WTC11 (cell line): Measurements from ENCODE around the gene ZSWIM9. TPM values are rescaled to one million over a fixed set of nuclear protein-coding genes. Genes with fewer than 3 reads are reported as not detected.

Source experiments
- ATAC-seq: fragments of 200-7000 bp; cut with Tn5 transposase; 2 replicates; pipeline ENCODE4 v1.10.0; 2021; ENCODE audit warnings: mild to moderate bottlenecking, moderate library complexity
- CTCF ChIA-PET: fragments of 300-600 bp; sonication (Branson Sonifier 250); formaldehyde crosslinking; loops from one replicate; lab custom pipeline; 2021; ENCODE audit warnings: antibody characterized with exemption; lab: Charles Lee
- POLR2A ChIA-PET: fragments of 350-600 bp; sonication (Branson Sonifier 250); formaldehyde crosslinking; loops from one replicate; lab custom pipeline; 2021; ENCODE audit warnings: antibody characterized with exemption; lab: Charles Lee
- DNase-seq: peaks from one replicate; pipeline ENCODE4 v3.0.0; 2021; ENCODE audit warnings: low spot score
- H3K27ac Mint-ChIP-seq: 2 replicates; pipeline ENCODE4 v1.8.0; 2021; ENCODE audit warnings: mixed read lengths
- H3K27me3 Mint-ChIP-seq: 2 replicates; pipeline ENCODE4 v1.8.0; 2021; ENCODE audit warnings: low read depth, mild to moderate bottlenecking, moderate library complexity, mixed read lengths
- H3K36me3 Mint-ChIP-seq: 2 replicates; pipeline ENCODE4 v1.8.0; 2021; ENCODE audit warnings: mixed read lengths
- H3K4me1 Mint-ChIP-seq: 2 replicates; pipeline ENCODE4 v1.8.0; 2022; ENCODE audit warnings: mixed read lengths
- H3K4me3 Mint-ChIP-seq: 2 replicates; pipeline ENCODE4 v1.8.0; 2021; ENCODE audit warnings: mild to moderate bottlenecking, moderate library complexity, mixed read lengths
- H3K9me3 Mint-ChIP-seq: 2 replicates; pipeline ENCODE4 v1.8.0; 2021; ENCODE audit warnings: mixed read lengths
- CBFB ChIP-seq: sonication (generic); formaldehyde crosslinking; IDR thresholded peaks from 2 replicates; pipeline ENCODE4 v1.8.1; 2022; ENCODE audit warnings: mild to moderate bottlenecking, low read depth, missing genetic modification reagents
- CREB1 ChIP-seq: sonication (generic); formaldehyde crosslinking; IDR thresholded peaks from 2 replicates; pipeline ENCODE4 v1.8.0; 2023; ENCODE audit warnings: mild to moderate bottlenecking, missing genetic modification reagents
- KAT7 ChIP-seq: sonication (generic); formaldehyde crosslinking; IDR thresholded peaks from 2 replicates; pipeline ENCODE4 v1.8.1; 2023; ENCODE audit warnings: missing genetic modification reagents, mild to moderate bottlenecking, borderline replicate concordance
- MXD4 ChIP-seq: fragments of 250-450 bp; sonication (Bioruptor Pico); IDR thresholded peaks from 2 replicates; pipeline ENCODE4 v1.8.0; 2021; ENCODE audit warnings: mild to moderate bottlenecking, moderate library complexity, borderline replicate concordance
- TEAD1 ChIP-seq: sonication (generic); formaldehyde crosslinking; IDR thresholded peaks from 2 replicates; pipeline ENCODE4 v1.8.0; 2022; ENCODE audit warnings: mild to moderate bottlenecking, missing genetic modification reagents
- ZNF121 ChIP-seq: sonication (generic); formaldehyde crosslinking; IDR thresholded peaks from 2 replicates; pipeline ENCODE4 v1.8.0; 2023; ENCODE audit warnings: missing genetic modification reagents
- total RNA-seq: library from RNA; stranded (reverse); gene quantifications from 3 replicates; pipeline ENCODE4 v1.2.3, GENCODE V29; 2021
- TF ChIP-seq, protein P1 (sequence below): fragments of 250-450 bp; sonication (Bioruptor Pico); IDR thresholded peaks from 2 replicates; pipeline ENCODE4 v1.8.0; 2021; ENCODE audit warnings: mild to moderate bottlenecking
- TF ChIP-seq, protein P2 (sequence below): sonication (generic); formaldehyde crosslinking; conservative IDR thresholded peaks from 2 replicates; pipeline ENCODE4 v1.8.1; 2022; ENCODE audit warnings: mild to moderate bottlenecking, missing genetic modification reagents
- TF ChIP-seq, protein P3 (sequence below): sonication (generic); formaldehyde crosslinking; IDR thresholded peaks from 2 replicates; pipeline ENCODE4 v1.8.0; 2022; ENCODE audit warnings: mild to moderate bottlenecking, missing genetic modification reagents
- TF ChIP-seq, protein P4 (sequence below): fragments of 250-450 bp; sonication (Bioruptor Pico); conservative IDR thresholded peaks from 2 replicates; pipeline ENCODE4 v1.9.0; 2021; ENCODE audit warnings: mild to moderate bottlenecking
- TF ChIP-seq, protein P5 (sequence below): sonication (generic); formaldehyde crosslinking; IDR thresholded peaks from 2 replicates; pipeline ENCODE4 v1.8.1; 2023; ENCODE audit warnings: mild to moderate bottlenecking, missing genetic modification reagents, borderline replicate concordance
- TF ChIP-seq, protein P6 (sequence below): sonication (generic); formaldehyde crosslinking; IDR thresholded peaks from 2 replicates; pipeline ENCODE4 v1.8.0; 2023; ENCODE audit warnings: mild to moderate bottlenecking, missing genetic modification reagents
- TF ChIP-seq, protein P7 (sequence below): fragments of 200-600 bp; IDR thresholded peaks from 2 replicates; pipeline ENCODE4 v1.8.0; 2022; ENCODE audit warnings: antibody characterized with exemption
- TF ChIP-seq, protein P8 (sequence below): sonication (generic); formaldehyde crosslinking; IDR thresholded peaks from 2 replicates; pipeline ENCODE4 v1.8.1; 2023; ENCODE audit warnings: mild to moderate bottlenecking, missing genetic modification reagents
- TF ChIP-seq, protein P9 (sequence below): sonication (generic); formaldehyde crosslinking; IDR thresholded peaks from 2 replicates; pipeline ENCODE4 v1.8.0; 2022; ENCODE audit warnings: mild to moderate bottlenecking, missing genetic modification reagents

The ZSWIM9 gene
- total RNA-seq, 1 experiment from 2014 or later: 12.8 TPM

DNA sequence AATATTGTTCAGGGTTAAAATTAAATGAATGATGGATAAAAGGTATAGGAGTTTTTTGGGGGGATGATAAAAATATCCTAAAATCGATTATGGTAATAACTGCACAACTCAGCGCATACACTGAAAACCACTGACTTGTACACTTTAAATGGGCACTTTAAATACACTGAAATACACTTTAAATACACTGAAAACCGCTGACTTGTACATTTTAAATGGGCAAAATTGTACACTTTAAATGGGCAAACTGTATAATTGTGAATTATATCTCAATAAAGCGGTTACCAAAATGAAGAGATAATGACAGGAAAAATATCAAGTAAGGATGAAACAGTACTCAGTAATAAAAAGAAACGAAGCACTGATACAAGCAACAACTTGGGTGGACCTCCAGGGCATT, 1.8 kb upstream of the ZSWIM9 start:
- no peak overlapping the region for H3K27ac Mint-ChIP-seq
- peaks cover 16% of the 10 kb centered on the region for H3K4me1 Mint-ChIP-seq
- no peak overlapping the region for H3K4me3 Mint-ChIP-seq
- peaks cover 25% of the 10 kb centered on the region for H3K36me3 Mint-ChIP-seq
- TF ChIP-seq, protein P1, sequence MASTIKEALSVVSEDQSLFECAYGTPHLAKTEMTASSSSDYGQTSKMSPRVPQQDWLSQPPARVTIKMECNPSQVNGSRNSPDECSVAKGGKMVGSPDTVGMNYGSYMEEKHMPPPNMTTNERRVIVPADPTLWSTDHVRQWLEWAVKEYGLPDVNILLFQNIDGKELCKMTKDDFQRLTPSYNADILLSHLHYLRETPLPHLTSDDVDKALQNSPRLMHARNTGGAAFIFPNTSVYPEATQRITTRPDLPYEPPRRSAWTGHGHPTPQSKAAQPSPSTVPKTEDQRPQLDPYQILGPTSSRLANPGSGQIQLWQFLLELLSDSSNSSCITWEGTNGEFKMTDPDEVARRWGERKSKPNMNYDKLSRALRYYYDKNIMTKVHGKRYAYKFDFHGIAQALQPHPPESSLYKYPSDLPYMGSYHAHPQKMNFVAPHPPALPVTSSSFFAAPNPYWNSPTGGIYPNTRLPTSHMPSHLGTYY: no peak
- TF ChIP-seq, protein P2, sequence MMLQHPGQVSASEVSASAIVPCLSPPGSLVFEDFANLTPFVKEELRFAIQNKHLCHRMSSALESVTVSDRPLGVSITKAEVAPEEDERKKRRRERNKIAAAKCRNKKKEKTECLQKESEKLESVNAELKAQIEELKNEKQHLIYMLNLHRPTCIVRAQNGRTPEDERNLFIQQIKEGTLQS: no peak
- TF ChIP-seq CREB1 (CRISPR knock-in tag) (no peak), KAT7 (CRISPR knock-in tag) (no peak), CBFB (CRISPR knock-in tag) (no peak), TEAD1 (CRISPR knock-in tag) (no peak), MXD4 (CRISPR knock-in tag) (no peak), ZNF121 (CRISPR knock-in tag) (no peak)
- TF ChIP-seq, protein P3, sequence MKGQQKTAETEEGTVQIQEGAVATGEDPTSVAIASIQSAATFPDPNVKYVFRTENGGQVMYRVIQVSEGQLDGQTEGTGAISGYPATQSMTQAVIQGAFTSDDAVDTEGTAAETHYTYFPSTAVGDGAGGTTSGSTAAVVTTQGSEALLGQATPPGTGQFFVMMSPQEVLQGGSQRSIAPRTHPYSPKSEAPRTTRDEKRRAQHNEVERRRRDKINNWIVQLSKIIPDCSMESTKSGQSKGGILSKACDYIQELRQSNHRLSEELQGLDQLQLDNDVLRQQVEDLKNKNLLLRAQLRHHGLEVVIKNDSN: no peak
- TF ChIP-seq, protein P4, sequence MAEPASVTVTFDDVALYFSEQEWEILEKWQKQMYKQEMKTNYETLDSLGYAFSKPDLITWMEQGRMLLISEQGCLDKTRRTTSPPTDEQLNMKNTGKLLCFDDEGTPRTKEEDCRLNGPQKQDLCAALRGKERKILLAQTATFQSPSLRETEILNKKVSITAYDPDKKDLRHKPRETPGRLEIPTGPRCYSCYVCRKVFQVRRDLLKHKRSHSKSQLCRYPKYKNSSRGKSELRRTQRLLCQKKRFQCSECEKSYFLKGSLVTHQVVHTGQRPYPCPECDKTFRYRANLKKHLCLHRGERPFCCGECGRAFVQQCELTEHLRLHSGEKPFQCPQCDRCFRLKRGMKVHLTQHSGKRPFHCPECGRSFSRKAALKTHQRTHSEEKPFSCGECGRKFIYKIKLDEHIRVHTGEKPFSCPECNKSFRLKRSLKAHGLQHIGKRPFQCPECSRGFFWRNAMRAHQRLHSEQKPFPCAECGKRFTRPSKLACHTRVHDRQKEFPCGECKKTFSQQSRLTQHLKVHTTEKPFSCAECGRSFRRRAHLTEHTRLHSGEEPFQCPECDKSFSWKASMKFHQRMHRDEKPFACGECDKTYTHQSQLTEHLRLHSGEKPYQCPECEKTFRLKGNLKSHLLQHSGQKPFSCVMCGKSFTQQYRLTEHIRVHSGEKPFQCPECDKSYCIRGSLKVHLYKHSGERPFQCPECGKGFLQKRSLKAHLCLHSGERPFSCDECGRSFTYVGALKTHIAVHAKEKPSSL: no peak
- TF ChIP-seq, protein P5, sequence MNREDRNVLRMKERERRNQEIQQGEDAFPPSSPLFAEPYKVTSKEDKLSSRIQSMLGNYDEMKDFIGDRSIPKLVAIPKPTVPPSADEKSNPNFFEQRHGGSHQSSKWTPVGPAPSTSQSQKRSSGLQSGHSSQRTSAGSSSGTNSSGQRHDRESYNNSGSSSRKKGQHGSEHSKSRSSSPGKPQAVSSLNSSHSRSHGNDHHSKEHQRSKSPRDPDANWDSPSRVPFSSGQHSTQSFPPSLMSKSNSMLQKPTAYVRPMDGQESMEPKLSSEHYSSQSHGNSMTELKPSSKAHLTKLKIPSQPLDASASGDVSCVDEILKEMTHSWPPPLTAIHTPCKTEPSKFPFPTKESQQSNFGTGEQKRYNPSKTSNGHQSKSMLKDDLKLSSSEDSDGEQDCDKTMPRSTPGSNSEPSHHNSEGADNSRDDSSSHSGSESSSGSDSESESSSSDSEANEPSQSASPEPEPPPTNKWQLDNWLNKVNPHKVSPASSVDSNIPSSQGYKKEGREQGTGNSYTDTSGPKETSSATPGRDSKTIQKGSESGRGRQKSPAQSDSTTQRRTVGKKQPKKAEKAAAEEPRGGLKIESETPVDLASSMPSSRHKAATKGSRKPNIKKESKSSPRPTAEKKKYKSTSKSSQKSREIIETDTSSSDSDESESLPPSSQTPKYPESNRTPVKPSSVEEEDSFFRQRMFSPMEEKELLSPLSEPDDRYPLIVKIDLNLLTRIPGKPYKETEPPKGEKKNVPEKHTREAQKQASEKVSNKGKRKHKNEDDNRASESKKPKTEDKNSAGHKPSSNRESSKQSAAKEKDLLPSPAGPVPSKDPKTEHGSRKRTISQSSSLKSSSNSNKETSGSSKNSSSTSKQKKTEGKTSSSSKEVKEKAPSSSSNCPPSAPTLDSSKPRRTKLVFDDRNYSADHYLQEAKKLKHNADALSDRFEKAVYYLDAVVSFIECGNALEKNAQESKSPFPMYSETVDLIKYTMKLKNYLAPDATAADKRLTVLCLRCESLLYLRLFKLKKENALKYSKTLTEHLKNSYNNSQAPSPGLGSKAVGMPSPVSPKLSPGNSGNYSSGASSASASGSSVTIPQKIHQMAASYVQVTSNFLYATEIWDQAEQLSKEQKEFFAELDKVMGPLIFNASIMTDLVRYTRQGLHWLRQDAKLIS (CRISPR knock-in tag): no peak
- TF ChIP-seq, protein P6, sequence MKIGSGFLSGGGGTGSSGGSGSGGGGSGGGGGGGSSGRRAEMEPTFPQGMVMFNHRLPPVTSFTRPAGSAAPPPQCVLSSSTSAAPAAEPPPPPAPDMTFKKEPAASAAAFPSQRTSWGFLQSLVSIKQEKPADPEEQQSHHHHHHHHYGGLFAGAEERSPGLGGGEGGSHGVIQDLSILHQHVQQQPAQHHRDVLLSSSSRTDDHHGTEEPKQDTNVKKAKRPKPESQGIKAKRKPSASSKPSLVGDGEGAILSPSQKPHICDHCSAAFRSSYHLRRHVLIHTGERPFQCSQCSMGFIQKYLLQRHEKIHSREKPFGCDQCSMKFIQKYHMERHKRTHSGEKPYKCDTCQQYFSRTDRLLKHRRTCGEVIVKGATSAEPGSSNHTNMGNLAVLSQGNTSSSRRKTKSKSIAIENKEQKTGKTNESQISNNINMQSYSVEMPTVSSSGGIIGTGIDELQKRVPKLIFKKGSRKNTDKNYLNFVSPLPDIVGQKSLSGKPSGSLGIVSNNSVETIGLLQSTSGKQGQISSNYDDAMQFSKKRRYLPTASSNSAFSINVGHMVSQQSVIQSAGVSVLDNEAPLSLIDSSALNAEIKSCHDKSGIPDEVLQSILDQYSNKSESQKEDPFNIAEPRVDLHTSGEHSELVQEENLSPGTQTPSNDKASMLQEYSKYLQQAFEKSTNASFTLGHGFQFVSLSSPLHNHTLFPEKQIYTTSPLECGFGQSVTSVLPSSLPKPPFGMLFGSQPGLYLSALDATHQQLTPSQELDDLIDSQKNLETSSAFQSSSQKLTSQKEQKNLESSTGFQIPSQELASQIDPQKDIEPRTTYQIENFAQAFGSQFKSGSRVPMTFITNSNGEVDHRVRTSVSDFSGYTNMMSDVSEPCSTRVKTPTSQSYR: no peak
- TF ChIP-seq, protein P7, sequence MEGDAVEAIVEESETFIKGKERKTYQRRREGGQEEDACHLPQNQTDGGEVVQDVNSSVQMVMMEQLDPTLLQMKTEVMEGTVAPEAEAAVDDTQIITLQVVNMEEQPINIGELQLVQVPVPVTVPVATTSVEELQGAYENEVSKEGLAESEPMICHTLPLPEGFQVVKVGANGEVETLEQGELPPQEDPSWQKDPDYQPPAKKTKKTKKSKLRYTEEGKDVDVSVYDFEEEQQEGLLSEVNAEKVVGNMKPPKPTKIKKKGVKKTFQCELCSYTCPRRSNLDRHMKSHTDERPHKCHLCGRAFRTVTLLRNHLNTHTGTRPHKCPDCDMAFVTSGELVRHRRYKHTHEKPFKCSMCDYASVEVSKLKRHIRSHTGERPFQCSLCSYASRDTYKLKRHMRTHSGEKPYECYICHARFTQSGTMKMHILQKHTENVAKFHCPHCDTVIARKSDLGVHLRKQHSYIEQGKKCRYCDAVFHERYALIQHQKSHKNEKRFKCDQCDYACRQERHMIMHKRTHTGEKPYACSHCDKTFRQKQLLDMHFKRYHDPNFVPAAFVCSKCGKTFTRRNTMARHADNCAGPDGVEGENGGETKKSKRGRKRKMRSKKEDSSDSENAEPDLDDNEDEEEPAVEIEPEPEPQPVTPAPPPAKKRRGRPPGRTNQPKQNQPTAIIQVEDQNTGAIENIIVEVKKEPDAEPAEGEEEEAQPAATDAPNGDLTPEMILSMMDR: no peak
- TF ChIP-seq, protein P8, sequence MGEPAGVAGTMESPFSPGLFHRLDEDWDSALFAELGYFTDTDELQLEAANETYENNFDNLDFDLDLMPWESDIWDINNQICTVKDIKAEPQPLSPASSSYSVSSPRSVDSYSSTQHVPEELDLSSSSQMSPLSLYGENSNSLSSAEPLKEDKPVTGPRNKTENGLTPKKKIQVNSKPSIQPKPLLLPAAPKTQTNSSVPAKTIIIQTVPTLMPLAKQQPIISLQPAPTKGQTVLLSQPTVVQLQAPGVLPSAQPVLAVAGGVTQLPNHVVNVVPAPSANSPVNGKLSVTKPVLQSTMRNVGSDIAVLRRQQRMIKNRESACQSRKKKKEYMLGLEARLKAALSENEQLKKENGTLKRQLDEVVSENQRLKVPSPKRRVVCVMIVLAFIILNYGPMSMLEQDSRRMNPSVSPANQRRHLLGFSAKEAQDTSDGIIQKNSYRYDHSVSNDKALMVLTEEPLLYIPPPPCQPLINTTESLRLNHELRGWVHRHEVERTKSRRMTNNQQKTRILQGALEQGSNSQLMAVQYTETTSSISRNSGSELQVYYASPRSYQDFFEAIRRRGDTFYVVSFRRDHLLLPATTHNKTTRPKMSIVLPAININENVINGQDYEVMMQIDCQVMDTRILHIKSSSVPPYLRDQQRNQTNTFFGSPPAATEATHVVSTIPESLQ (CRISPR knock-in tag): no peak
- TF ChIP-seq, protein P9, sequence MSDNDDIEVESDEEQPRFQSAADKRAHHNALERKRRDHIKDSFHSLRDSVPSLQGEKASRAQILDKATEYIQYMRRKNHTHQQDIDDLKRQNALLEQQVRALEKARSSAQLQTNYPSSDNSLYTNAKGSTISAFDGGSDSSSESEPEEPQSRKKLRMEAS (CRISPR knock-in tag): no peak
- POLR2A ChIA-PET: no interaction called here
- CTCF ChIA-PET: interaction anchor here (1.2 kb wide), 1 partner anchor 16 kb away, joined by 4 read pairs; no protein-coding TSS in a partner anchor
- no peaks in the 10 kb centered on the region for H3K27me3 Mint-ChIP-seq
- DNase-seq (no peak), ATAC-seq (no peak)
- H3K9me3 Mint-ChIP-seq: no peaks in the 10 kb centered on the region
